HEK293 (cell line): ENCODE measurements around the gene COX7B2.

Source experiments
- CTCF ChIA-PET: fragments of 350-600 bp; formaldehyde crosslinking; extraction: SDS; loops from one replicate; lab custom pipeline; 2021; ENCODE audit warnings: antibody characterized with exemption; lab: Yijun Ruan, JAX
- POLR2A ChIA-PET: fragments of 300-600 bp; formaldehyde crosslinking; extraction: SDS; loops from one replicate; lab custom pipeline; 2020; ENCODE audit warnings: antibody characterized with exemption, inconsistent platforms; lab: Yijun Ruan, JAX
- H3K27ac ChIP-seq: fragments of 200-500 bp; sonication (Bioruptor generic); 2 replicates; pipeline ENCODE4 v1.5.1; 2014; ENCODE audit warnings: low read depth, low read length, control low read depth, inconsistent platforms; ENCODE audit errors: extremely low read depth
- H3K36me3 ChIP-seq, 2 experiments: fragments of 200-500 bp in 1 of 2; sonication (Bioruptor generic) in 1 of 2; 1 replicate in 1 of 2; 2 replicates in 1 of 2; pipeline ENCODE4 v1.5.1; 2014 to 2017; ENCODE audit warnings: inconsistent platforms in 2 of 2, low read length in 2 of 2; ENCODE audit not compliant: control insufficient read depth in 2 of 2, insufficient read depth in 1 of 2
- H3K4me1 ChIP-seq: fragments of 200-500 bp; sonication (Bioruptor generic); 2 replicates; pipeline ENCODE4 v1.5.1; 2014; ENCODE audit warnings: mild to moderate bottlenecking, low read length, inconsistent platforms; ENCODE audit not compliant: control insufficient read depth, insufficient read depth
- H3K4me3 ChIP-seq: 2 replicates; pipeline ENCODE4 v1.5.1; 2011; ENCODE audit warnings: low read depth, mild to moderate bottlenecking, control low read depth, low read length, moderate library complexity
- H3K9me3 ChIP-seq: fragments of 200-500 bp; sonication (Bioruptor generic); 2 replicates; pipeline ENCODE4 v1.5.1; 2014; ENCODE audit warnings: low read depth, low read length, inconsistent platforms; ENCODE audit not compliant: control insufficient read depth, insufficient read depth
- ELK4 ChIP-seq: IDR thresholded peaks from 2 replicates; pipeline ENCODE4 v1.6.1; 2011; ENCODE audit warnings: mild to moderate bottlenecking, low read depth, low read length, borderline replicate concordance
- FEZF1 ChIP-seq: fragments of 450-650 bp; formaldehyde crosslinking; IDR thresholded peaks from 2 replicates; pipeline ENCODE4 v1.5.1; 2016; ENCODE audit warnings: missing biosample characterization, missing genetic modification characterization
- PATZ1 ChIP-seq: fragments of 450-650 bp; formaldehyde crosslinking; IDR thresholded peaks from 2 replicates; pipeline ENCODE4 v1.5.1; 2016; ENCODE audit warnings: missing biosample characterization, missing genetic modification characterization
- PRDM2 ChIP-seq: fragments of 450-650 bp; formaldehyde crosslinking; IDR thresholded peaks from 2 replicates; pipeline ENCODE4 v1.5.1; 2016; ENCODE audit warnings: missing biosample characterization, missing genetic modification characterization, borderline replicate concordance
- SETDB1 ChIP-seq: IDR thresholded peaks from one replicate; pipeline ENCODE4 v1.6.1; 2017; ENCODE audit warnings: mild to moderate bottlenecking, low read length, moderate library complexity, mixed read lengths; ENCODE audit not compliant: insufficient read length
- SP3 ChIP-seq: fragments of 450-650 bp; formaldehyde crosslinking; IDR thresholded peaks from 2 replicates; pipeline ENCODE4 v1.5.1; 2016; ENCODE audit warnings: missing biosample characterization, missing genetic modification characterization
- ZBTB44 ChIP-seq: fragments of 450-650 bp; IDR thresholded peaks from 2 replicates; pipeline ENCODE4 v1.5.1; 2018; ENCODE audit warnings: missing biosample characterization, mild to moderate bottlenecking, missing genetic modification characterization
- ZNF114 ChIP-seq: fragments of 450-650 bp; formaldehyde crosslinking; IDR thresholded peaks from 2 replicates; pipeline ENCODE4 v1.5.0; 2017; ENCODE audit warnings: missing biosample characterization, missing genetic modification characterization
- ZNF175 ChIP-seq: fragments of 450-650 bp; formaldehyde crosslinking; IDR thresholded peaks from 2 replicates; pipeline ENCODE4 v1.5.1; 2016; ENCODE audit warnings: missing biosample characterization, missing genetic modification characterization
- ZNF19 ChIP-seq: fragments of 450-650 bp; formaldehyde crosslinking; IDR thresholded peaks from 2 replicates; pipeline ENCODE4; 2016; ENCODE audit warnings: missing biosample characterization, missing genetic modification characterization, low read depth
- ZNF292 ChIP-seq: fragments of 450-650 bp; formaldehyde crosslinking; IDR thresholded peaks from 2 replicates; pipeline ENCODE4 v1.5.1; 2016; ENCODE audit warnings: low read depth, missing biosample characterization, missing genetic modification characterization, borderline replicate concordance
- ZNF37A ChIP-seq: fragments of 450-650 bp; IDR thresholded peaks from 2 replicates; pipeline ENCODE4 v1.5.1; 2018; ENCODE audit warnings: missing biosample characterization, missing genetic modification characterization
- ZNF423 ChIP-seq: fragments of 450-650 bp; formaldehyde crosslinking; IDR thresholded peaks from 2 replicates; pipeline ENCODE4 v1.5.1; 2016; ENCODE audit warnings: missing biosample characterization, missing genetic modification characterization
- ZNF449 ChIP-seq: fragments of 450-650 bp; formaldehyde crosslinking; IDR thresholded peaks from 2 replicates; pipeline ENCODE4 v1.5.1; 2017; ENCODE audit warnings: missing biosample characterization, mild to moderate bottlenecking, missing genetic modification characterization, moderate library complexity
- ZNF596 ChIP-seq: fragments of 450-650 bp; IDR thresholded peaks from 2 replicates; pipeline ENCODE4 v1.5.0; 2018; ENCODE audit warnings: missing biosample characterization, mild to moderate bottlenecking, missing genetic modification characterization, moderate library complexity
- ZNF610 ChIP-seq: fragments of 450-650 bp; formaldehyde crosslinking; IDR thresholded peaks from 2 replicates; pipeline ENCODE4 v1.5.1; 2016; ENCODE audit warnings: missing biosample characterization, missing genetic modification characterization, borderline replicate concordance
- ZNF621 ChIP-seq: fragments of 450-650 bp; formaldehyde crosslinking; IDR thresholded peaks from 2 replicates; pipeline ENCODE4 v1.5.1; 2017; ENCODE audit warnings: missing biosample characterization, missing genetic modification characterization
- ZNF658 ChIP-seq: fragments of 450-650 bp; formaldehyde crosslinking; IDR thresholded peaks from 2 replicates; pipeline ENCODE4; 2016; ENCODE audit warnings: missing biosample characterization, missing genetic modification characterization
- ZNF677 ChIP-seq: fragments of 450-650 bp; IDR thresholded peaks from 2 replicates; pipeline ENCODE4 v1.5.0; 2018; ENCODE audit warnings: missing biosample characterization, mild to moderate bottlenecking, missing genetic modification characterization, moderate library complexity
- ZNF830 ChIP-seq: fragments of 450-650 bp; IDR thresholded peaks from 2 replicates; pipeline ENCODE4 v1.5.0; 2018; ENCODE audit warnings: missing biosample characterization, missing genetic modification characterization, low read depth, mild to moderate bottlenecking, moderate library complexity
- ZSCAN30 ChIP-seq: fragments of 450-650 bp; IDR thresholded peaks from 2 replicates; pipeline ENCODE4 v1.5.1; 2018; ENCODE audit warnings: missing biosample characterization, mild to moderate bottlenecking, missing genetic modification characterization, moderate library complexity
- TF ChIP-seq, protein P1 (sequence below): fragments of 450-650 bp; formaldehyde crosslinking; IDR thresholded peaks from 2 replicates; pipeline ENCODE4; 2016; ENCODE audit warnings: missing biosample characterization, missing genetic modification characterization

COX7B2 gene

GRCh38 chr4:46934726-46935125, 25.7 kb upstream of the COX7B2 start (continued):
- TF ChIP-seq ZBTB44 (tag by site-specific recombination) (no peak), SETDB1 (no peak), PATZ1 (tag by site-specific recombination) (no peak)

GRCh38 chr4:46933686-46934085, 24.6 kb upstream of the COX7B2 start:
- no peaks in the 10 kb centered on the region for H3K9me3 ChIP-seq
- CTCF ChIA-PET = interaction anchor here (0.5 to 0.7 kb wide), 3 partner anchors 31 to 631 kb away, joined by 3 read pairs; no protein-coding TSS in a partner anchor
- no peak for TF ChIP-seq SP3
- no peak for TF ChIP-seq ZNF175 (tag by site-specific recombination)
- TF ChIP-seq PRDM2 = no peak
- no peak for TF ChIP-seq ZNF292 (tag by site-specific recombination)
- no peak for TF ChIP-seq ELK4
- no peak for TF ChIP-seq ZNF830 (tag by site-specific recombination)
- TF ChIP-seq ZNF596 = no peak
- no peak for TF ChIP-seq ZNF423 (tag by site-specific recombination)
- TF ChIP-seq ZNF610 (tag by site-specific recombination) = no peak
- TF ChIP-seq, protein P1, sequence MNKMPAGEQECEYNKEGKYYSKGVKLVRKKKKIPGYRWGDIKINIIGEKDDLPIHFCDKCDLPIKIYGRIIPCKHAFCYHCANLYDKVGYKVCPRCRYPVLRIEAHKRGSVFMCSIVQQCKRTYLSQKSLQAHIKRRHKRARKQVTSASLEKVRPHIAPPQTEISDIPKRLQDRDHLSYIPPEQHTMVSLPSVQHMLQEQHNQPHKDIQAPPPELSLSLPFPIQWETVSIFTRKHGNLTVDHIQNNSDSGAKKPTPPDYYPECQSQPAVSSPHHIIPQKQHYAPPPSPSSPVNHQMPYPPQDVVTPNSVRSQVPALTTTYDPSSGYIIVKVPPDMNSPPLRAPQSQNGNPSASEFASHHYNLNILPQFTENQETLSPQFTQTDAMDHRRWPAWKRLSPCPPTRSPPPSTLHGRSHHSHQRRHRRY (tag by site-specific recombination) = no peak
- no peak for TF ChIP-seq ZNF658 (tag by site-specific recombination)
- TF ChIP-seq ZNF114 (tag by site-specific recombination) = no peak
- TF ChIP-seq ZNF677 = no peak
- no peak for TF ChIP-seq ZNF19 (tag by site-specific recombination)
- no peak for TF ChIP-seq ZNF621 (tag by site-specific recombination)
- TF ChIP-seq ZNF37A = no peak
- TF ChIP-seq FEZF1 (tag by site-specific recombination) = no peak
- TF ChIP-seq ZNF449 (tag by site-specific recombination) = no peak
- no peak for TF ChIP-seq ZSCAN30 (tag by site-specific recombination)
- TF ChIP-seq, all 188 proteins: peak for 0
- Histone ChIP-seq H3K27ac (no peak overlapping the region), H3K36me3 (no peaks in the 10 kb centered on the region), H3K4me3 (no peak overlapping the region), H3K4me1 (no peaks in the 10 kb centered on the region)
- POLR2A ChIA-PET = no interaction called here
